IPS-NIHi11 (cell line): ENCODE results near the gene GRIA3.
"Not testable (repeated sequence)": the region's sequence is repeated elsewhere in the genome, so short reads cannot be mapped to it uniquely, and the experiment has no call there.

Experiments
- DNase-seq: peaks from one replicate; pipeline ENCODE4 v3.0.0; 2012; ENCODE audit warnings: mixed read lengths, low spot score

Gene GRIA3

GRCh38 chrX:123350226-123350625, 166.1 kb downstream of the GRIA3 start:
- no peak for DNase-seq

GRCh38 chrX:123357941-123358340, 173.9 kb downstream of the GRIA3 start:
- no peak for DNase-seq

GRCh38 chrX:123358457-123358856, 174.4 kb downstream of the GRIA3 start:
- no peak for DNase-seq

- peak; percentile 10 for DNase-seq
Measured at GRCh38 chrX:123361371-123361770, 177.3 kb downstream of the GRIA3 start.

- DNase-seq: not testable (repeated sequence)
Measured at GRCh38 chrX:123386196-123386595, 202.1 kb downstream of the GRIA3 start.

GRCh38 chrX:123392921-123393320, 208.8 kb downstream of the GRIA3 start:
- DNase-seq: no peak

- no peak for DNase-seq
Measured at GRCh38 chrX:123399709-123400108, 215.6 kb downstream of the GRIA3 start.

GRCh38 chrX:123405231-123405630, 221.2 kb downstream of the GRIA3 start:
- no peak for DNase-seq

GRCh38 chrX:123408821-123409737, 225.0 kb downstream of the GRIA3 start:
- DNase-seq: no peak

GRCh38 chrX:123422875-123423274, 238.8 kb downstream of the GRIA3 start:
- peak; percentile 4 for DNase-seq

- DNase-seq: no peak
Measured at GRCh38 chrX:123424546-123424945, 240.5 kb downstream of the GRIA3 start.

GRCh38 chrX:123425471-123425870, 241.4 kb downstream of the GRIA3 start:
- DNase-seq: no peak

- no peak for DNase-seq
Measured at GRCh38 chrX:123425904-123426303, 241.8 kb downstream of the GRIA3 start.

- DNase-seq: no peak
Measured at GRCh38 chrX:123432361-123433150, 248.5 kb downstream of the GRIA3 start.

- peak; percentile 8 for DNase-seq
Measured at GRCh38 chrX:123436512-123437136, 252.5 kb downstream of the GRIA3 start.

GRCh38 chrX:123439926-123440325, 255.8 kb downstream of the GRIA3 start:
- not testable (repeated sequence) for DNase-seq

GRCh38 chrX:123442764-123443163, 258.7 kb downstream of the GRIA3 start:
- no peak for DNase-seq

GRCh38 chrX:123447506-123447905, 263.4 kb downstream of the GRIA3 start:
- DNase-seq: no peak

GRCh38 chrX:123449335-123449734, 265.3 kb downstream of the GRIA3 start:
- no peak for DNase-seq

GRCh38 chrX:123450222-123450621, 266.1 kb downstream of the GRIA3 start:
- DNase-seq: peak; percentile 7

- DNase-seq: no peak
Measured at GRCh38 chrX:123454712-123455431, 270.8 kb downstream of the GRIA3 start.

GRCh38 chrX:123455693-123456092, 271.6 kb downstream of the GRIA3 start:
- DNase-seq: no peak
